ENCODE measurements around the gene RAI14.
"Not testable (repeated sequence)": the region's sequence is repeated elsewhere in the genome, so short reads cannot be mapped to it uniquely, and the experiment has no call there.

Gene RAI14

DNA sequence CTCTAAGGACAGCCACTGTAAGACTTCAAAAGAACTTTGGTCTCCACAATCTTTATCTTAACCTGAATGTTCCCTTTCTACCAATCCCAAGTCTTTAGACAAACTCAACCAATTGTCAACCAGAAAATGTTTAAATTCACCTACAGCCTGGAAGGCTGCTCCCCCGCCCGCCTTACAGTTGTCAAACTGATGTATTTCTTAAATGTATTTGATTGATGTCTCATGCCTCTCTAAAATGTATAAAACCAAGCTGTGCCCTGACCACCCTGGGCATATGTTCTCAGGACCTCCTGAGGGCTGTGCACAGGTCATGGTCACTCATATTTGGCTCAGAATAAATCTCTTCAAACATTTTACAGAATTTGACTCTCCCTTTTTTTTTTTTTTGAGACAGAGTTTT, 45.3 kb downstream of the RAI14 start:
- DNase-seq, result not testable (repeated sequence)

DNA sequence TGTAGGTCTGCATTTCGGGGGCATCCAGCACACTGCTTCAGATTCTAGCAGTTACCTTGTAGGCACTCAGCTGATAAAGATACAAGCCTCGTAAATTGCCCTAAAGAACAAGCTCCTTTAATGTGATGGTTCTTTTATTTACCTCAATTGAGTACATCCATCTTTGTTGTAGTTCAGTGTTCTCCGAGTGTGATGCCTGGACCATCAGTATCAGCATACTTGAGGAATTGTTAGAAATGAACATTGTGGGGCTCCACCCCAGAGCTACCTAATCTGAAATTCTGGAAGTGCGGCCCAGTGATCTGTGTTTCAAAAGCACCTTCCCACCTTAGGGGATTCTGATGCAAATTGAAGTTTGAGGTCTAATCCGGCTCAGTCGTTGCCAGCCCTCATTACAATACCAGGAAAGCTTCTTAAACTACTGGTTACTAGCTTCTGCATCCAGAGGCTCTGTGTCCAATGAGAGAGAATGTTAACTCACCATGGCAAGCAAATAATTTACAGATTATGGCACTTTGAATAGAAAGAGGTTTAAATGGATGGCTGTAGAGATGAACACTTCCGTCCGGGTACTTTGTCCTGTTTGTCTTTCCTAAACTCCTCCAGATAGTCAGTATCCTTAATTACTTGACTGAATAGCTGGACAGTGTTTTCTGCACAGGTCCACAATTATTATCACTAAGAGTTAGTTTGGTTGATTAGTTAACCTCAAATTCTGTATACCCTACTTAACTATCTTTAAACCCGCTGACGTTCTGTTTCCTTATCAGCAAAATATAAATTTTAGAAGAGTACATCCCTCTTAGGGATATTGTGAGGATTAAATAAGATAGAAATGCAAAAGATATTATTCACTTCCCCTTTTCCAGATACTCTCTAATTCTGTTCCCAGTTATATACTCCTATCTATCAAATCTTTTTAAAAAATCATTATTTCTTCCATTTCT, 47.9 kb downstream of the RAI14 start:
- no peak for DNase-seq

DNA sequence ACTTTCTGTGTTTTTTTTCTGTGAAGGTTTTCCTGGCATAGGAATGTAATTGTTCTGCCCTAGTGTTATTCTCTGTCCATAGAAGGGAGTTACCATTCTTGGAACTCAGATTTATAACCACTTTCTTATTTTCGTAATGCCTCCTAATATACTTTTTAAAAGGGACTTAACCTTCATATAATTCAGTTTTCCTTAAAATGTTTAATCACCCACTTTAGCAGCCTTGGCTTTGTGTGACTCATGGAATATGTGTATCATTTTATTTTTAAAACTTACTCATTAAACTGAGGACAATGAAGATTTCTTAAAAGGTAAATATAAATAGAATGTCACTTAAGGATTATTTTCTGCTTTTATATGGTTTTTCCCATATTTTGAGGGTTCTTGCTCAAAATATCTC, 50.0 kb downstream of the RAI14 start:
- DNase-seq, result no peak

DNA sequence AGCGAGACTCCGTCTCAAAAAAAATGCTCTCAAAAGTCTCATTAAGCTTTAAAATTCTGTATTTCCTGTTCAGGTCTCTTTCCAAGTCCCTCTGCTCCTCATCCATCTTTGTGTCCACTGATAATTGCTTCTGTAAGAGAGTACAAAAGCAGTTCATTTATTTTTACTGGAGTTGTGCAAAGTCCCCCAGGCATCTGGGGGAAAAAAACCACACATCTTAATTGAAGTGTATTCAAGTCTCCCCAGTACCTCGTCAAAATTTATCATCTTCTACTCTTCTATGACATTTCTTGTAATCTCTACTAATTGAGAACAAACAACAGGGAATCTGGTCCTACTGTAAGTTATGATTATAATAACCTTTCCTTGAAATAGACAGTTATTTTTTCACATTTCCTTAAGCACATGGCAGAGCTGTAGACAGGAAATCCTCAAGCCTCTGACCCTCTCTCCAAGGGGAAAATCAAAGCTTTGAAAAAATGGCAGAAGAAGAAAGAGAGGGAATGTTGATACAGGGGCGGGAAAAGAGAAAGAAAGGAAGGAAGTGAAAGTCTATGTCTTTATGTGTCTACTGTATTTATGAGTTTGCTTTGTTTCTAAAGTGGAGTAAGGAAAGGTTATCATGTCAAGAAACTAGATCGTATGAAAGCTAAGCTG, 51.5 kb downstream of the RAI14 start:
- DNase-seq, result no peak

DNA sequence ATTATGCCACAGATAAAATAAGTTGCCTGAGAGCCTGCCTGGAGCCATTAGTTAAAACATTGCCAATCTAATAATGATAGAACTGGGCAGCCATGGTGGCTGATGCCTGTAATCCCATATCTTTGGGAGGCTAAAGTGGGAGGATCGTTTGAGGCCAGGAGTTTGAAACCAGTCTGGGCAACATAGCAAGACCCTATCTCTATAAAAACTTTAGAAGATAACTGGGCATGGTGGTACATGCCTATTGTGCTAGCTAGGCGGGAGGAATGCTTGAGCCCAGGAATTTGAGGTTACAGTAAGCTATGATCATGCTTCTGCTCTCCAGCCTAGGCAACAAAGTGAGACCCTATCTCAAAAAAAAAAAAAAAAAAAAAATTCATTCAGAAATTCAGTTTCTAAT, 52.6 kb downstream of the RAI14 start:
- DNase-seq, result no peak

DNA sequence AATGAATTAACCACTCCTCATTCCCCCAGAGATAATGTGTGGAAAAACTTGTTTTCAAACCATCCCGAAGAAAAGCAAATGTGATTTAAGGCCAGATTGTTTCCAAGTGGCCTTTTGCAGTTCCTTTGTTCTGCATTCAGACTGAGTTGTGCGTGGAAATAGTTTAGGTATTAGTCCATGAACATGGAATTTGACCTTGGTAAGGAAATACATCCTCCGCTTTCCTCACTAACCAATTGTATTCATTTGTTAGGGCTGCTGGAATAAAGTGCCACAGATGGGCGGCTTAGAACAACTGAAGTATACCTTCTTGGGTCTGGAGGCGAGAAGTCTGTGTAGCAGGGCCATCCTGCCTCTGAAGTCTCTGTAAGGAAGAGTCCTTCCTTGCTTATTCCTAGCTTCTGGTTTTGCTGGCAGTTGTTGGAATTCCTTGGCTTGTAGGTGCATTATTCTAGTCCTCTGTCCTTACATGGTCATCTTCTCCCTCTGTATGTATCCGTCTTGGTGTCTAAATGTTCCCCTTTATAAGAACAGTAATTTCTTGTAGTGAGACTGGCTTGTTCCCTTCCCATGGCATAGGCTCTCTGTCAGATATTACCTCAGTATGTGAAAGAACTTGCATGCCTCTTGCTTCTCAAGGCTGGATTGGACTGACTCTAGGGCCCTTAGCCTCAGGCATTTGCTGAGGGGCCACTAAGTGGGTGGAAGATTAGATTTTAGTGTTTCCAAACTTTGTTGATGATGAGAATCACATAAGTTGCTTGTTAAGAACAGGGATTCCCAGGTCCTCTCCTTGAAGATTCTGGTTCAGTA, 53.9 kb downstream of the RAI14 start:
- DNase-seq, result no peak

DNA sequence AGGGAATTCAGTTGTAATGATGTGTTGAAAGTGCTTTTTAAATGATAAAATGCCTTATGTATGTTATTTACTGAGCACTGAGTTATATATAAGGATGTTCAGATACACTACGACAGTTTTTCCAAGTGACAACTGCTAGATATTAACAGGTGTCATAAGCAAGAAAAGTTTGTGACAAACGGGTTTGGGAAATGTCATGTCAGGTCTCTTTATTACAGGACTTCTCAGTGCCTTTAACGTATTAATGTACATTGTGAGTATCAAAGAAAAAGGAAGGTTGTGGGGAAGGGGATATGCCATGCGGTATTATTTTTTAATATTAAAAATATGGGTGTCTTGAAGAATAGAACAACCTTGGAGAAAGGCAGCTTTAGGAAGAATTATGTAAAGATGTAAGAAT, 56.4 kb downstream of the RAI14 start:
- DNase-seq, result no peak

DNA sequence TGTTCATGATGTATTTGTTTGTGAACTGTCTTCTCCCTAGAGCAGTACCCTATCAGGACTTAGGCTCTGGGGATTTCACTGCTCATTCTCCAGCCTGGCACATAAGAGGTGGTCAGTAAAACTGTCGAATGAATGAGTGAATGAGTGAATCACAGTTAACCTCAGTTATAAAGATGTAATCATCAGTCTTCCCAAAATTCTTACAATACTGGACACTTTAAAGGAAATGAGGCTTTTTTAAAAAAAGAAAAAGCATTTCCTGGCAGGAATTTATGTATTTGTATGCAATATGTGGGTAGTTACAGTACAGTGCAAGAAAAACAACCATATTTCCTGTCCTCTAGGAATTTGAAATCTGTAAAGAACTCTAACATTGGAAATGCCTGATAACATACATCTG, 59.6 kb downstream of the RAI14 start:
- no peak for DNase-seq

DNA sequence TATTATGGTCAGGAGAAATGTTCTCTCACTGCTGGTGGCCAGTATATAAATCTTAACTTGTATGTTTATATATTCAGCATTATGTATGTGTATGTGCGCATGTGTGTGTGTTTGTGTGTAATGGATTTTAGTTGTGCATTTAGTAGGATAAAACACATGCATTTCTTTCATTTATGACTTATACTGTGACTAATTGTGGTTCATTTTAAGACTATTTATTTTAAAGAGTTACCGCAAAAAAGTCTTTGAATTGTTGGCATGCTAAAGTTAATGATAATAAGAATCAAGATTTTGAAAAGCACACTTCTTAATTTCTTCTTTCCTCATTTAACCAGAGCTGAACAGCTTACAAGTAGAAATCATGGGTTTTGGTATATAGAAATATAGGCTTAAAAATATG, 60.9 kb downstream of the RAI14 start:
- DNase-seq, result no peak

DNA sequence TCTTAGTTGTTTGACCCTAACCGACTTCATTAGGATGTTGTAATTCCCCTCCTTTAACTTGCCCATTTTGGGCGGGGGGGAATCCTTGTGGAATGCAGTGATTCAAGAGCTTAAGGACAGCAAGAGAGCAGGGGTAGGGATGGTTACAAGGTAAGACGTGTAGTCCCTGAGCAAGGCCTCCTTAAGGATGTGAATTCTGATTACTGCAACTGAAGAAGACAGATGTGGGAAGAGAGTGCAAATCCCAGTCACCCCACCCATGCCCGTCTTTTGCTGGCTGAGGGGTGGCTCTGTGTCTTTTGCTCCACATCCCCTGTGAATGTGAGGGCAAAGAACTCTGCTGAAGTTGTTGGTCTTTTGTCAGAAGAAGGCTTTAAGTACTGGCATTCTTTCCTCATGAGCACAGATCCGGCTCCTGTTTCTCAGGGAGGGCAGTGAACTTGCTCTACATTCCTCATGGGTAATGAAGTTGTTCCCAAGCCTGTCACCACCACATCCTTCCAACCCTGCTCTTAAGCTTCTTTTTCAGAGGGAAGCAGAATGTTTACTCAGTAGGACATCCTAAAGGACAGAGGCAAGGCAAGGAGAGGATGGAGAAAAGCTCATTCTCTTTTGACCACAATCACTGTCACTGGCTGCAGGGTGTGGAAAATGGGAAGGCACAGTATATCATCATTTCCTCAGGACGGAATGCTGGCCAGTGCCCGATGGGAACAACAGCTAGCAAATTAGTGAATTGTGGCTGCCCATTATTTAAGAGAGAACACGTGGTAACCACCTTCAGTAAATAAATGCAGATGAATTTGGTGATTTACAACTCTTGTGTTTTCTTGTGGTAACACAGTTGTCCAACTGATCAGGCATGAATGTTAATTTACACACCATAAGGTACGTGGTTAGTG, 61.5 kb downstream of the RAI14 start:
- no peak for DNase-seq

DNA sequence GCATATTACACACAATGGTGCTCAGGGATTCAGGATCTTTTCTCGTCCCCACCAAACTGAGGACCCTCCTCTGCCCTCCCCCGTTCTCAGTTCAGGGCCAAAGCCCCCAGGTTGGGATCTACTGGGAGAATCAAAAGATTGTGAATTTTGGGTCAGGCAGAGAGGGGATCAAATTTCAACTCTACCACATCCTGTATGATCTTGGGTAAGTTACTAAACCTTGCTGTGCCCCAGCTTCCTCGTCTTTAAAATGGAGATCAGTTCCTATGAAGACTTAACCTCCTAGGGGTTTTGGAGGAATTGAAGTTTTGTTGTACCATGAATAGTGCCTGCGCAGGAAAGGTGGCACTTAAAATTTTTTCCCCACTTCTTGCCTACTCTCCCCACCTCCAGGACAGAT, 62.4 kb downstream of the RAI14 start:
- DNase-seq, result no peak

DNA sequence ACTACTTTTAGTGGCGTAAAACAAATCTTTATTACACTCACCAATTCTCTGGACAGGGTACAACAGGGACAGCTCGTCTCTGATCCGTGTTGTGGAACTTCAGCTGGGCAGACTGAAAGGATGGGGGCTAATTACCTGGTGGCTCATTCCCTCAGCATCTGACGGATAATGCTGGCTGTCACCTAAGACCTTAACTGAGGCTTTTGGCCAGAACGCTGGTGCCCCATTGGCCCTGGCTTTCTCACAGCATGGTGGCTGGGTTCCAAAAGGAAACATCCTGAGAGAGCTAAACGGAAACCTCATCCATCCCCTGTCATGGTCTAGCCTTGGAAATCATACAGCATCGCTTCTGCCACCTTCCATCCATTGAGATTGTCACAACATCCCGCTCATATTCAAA, 62.9 kb downstream of the RAI14 start:
- DNase-seq, result no peak

DNA sequence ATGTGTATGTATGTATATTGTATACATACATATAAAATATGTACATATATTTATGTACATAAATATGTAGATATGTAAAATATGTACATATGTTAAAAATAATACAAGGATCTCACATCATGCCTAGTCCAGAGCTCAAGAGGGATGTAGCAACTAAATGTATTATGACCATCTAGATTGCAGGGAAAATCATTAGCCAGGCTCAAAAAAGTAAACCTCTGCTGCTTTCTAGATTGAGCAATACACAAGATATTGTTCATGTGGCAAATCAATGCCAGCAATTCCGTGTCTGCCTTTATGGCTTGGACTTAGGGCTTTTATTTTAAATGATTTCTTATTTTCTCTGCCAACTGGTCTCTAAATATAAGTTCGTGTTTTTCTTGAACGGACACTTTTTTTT, 65.2 kb downstream of the RAI14 start:
- no peak for DNase-seq

DNA sequence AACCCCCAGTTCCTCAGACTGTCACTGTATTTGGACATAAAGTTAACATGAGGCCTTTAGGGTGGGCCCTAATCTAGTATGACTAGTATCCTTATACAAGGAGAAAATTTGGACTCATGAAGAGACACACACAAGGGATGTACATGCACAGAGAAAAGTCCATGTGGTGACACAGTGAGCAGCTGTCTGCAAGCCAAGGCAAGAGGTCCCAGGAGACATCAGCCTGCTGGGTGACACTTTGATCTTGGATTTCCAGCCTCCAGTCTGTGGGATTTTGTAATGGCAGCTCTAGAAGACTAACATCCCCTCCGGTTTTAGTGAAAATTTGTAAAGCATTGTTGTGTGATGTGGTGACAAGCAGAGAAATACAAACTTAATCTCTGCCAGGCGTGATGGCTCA, 66.1 kb downstream of the RAI14 start:
- no peak for DNase-seq

DNA sequence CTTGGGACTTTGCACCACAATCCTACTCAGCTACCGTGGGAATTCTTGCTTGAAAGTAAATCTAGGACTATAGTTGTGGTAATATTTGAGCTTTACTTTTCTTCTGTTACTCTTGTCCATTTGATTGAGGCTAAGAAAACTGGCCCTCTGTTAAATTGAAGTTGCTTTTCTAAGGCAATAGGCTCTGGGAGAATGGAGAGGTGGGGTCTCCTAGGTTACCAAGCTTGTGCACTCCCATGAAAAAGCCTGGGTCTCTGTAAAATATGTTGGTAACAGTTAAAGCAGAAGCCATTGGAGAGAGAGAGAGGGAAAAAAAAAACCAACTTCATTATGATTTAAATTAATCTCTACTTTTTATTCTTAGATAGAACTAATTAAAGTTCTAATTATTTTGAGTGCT, 68.6 kb downstream of the RAI14 start:
- DNase-seq, result no peak

DNA sequence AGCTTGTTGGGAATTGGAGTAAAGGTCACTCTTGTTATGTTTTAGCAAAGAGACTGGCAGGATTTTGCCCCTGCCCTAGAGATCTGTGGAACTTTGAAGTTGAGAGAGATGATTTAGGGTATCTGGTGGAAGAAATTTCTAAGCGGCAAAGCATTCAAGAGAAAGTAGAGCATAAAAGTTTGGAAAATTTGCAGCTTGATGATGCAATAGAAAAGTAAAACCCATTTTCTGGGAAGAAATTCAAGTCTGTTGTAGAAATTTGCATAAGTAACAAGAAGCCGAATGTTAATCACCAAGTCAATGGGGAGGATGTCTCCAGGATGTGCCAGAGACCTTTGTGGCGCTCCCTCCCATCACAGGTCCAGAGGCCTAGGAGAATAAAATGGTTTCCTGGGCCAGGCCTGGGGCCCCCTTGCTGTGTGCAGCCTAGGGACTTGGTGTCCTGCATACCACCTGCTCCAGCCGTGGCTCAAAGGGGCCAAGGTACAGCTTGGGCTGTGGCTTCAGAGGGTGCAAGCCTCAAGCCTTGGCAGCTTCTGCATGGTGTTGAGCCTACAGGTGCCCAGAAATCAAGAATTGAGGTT, 71.1 kb downstream of the RAI14 start:
- DNase-seq, result not testable (repeated sequence)

DNA sequence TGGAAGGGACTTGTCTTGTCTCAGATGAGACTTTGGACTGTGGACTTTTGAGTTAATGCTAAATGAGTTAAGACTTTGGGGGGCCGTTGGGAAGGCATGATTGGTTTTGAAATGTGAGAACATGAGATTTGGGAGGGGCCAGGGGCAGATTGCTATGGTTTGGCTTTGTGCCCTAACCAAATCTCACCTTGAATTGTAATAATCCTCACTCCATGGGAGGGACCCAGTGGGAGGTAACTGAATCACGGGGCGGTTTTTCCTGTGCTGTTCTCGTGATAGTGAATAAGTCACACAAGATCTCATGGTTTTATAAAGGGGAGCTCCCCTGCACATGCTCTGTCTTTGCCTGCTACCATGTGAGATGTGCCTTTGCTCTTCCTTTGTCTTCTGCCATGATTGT, 72.1 kb downstream of the RAI14 start:
- DNase-seq, result no peak

DNA sequence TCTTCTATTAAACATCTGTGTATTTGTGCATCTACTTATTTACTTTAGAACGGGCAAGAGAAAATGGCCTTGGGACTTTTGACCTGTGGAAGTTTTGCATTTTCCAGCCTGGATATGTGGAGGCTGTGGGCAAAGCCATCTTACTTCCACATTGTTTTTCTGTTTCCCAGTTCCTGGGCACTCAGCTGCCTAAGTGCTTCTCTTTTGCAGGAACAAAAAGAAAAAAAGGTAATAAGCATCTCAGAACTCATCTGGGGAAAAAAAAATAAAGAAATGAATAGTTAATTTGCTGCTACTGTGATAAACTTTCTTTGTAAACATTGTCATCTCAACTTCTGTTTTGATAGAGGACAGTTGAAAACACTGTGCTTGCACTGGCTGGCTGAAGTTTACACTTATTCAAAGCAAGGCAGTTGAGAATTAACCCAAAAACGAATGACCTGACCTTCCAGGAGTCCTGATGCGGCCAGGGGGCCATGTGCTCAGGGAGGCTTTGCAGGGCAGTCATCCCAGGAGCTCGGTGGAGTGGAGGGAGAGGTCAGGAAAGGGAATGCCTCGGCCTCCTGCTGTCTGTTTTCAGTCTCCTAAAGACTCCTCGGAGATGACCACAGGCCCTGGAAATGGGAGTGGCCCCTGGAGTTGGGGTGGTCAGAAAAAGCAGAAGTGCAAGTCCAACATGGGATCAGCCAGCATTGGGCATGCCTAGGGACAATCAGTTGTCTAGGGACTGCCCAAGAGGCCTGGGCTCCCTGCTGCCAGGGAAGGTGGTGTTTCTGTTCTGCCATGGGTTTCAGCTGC, 75.5 kb downstream of the RAI14 start:
- DNase-seq, result no peak

DNA sequence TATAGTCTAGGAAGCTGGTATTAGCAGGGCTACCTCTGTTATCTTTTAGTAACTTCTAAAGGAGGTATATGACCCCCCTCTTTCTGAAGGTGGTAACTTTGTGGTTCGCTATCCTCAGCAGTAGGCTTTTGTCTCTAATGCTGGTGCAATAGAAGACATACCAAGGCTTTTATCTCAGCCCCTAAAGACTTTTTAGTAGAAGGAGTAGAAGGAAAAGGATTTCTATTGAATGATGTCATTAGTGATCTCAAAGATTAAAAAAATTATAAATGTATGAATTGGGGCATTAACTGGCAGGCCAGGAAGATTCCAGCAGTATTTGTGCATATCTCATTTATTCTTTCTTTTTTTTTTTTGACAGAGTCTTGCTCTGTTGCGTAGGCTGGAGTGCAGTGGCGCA, 78.2 kb downstream of the RAI14 start:
- DNase-seq, result no peak

DNA sequence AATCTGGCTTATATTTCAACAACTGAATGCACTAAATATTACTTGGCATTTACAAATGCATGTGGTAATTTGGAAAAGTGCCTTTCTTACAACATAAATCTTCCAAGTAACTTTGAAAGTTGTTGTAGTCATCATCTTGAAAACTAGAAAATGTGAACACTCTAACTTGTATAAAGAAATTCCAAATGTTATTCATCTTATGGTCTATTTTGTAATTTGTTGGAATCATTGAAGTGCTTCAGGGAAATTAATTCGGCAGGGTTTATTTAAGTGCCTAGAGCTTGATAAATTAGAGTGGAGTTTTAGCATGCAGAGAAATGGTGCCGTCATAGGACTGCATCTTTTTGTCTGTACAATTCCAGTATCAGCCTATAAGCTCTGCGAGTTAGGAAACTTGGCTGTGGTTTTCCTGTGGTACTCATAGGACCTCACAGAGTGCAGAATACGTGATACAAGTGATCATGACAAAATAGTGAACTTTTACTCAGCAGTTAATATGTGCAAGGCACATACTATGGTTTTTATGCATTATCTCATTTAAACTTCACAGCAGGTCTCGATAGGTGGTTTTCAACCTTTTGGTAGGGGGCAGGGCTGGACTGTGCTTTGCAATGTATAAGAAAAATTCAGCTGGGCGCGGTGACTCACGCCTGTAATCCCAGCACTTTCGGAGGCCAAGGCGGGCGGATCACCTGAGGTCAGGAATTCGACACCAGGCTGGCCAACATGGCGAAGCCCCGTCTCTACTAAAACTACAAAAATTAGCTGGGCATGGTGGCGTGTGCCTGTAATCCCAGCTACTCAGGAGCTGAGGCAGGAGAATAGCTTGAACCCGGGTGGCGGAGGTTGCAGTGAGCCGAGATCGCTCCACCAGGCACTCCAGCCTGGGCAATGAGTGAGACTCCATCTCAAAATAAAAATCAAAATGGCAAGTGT, 79.6 kb downstream of the RAI14 start:
- no peak for DNase-seq

Data from stimulated activated CD4-positive, alpha-beta T cell treated with anti-CD3 and anti-CD28 coated beads, Interleukin-4, amount 100 ng/mL, for 24 hours (primary cell).